HEK293 (cell line): ENCODE data around the gene RAB40C.

Source experiments
- BCL11B ChIP-seq: fragments of 450-650 bp; formaldehyde crosslinking; IDR thresholded peaks from 2 replicates; pipeline ENCODE4 v1.5.1; 2016; ENCODE audit warnings: low read depth, missing biosample characterization, missing genetic modification characterization
- EGR2 ChIP-seq: fragments of 450-650 bp; formaldehyde crosslinking; IDR thresholded peaks from 2 replicates; pipeline ENCODE4 v1.5.1; 2016; ENCODE audit warnings: low read depth, missing biosample characterization, missing genetic modification characterization
- HOXD13 ChIP-seq: sonication (generic); formaldehyde crosslinking; IDR thresholded peaks from 2 replicates; pipeline ENCODE4 v1.8.0; 2022; ENCODE audit warnings: missing genetic modification reagents, borderline replicate concordance
- KLF1 ChIP-seq: fragments of 450-650 bp; formaldehyde crosslinking; IDR thresholded peaks from 2 replicates; pipeline ENCODE4 v1.5.1; 2016; ENCODE audit warnings: missing biosample characterization, missing genetic modification characterization
- KLF8 ChIP-seq: fragments of 450-650 bp; formaldehyde crosslinking; IDR thresholded peaks from 2 replicates; pipeline ENCODE4 v1.5.1; 2016; ENCODE audit warnings: missing biosample characterization, missing genetic modification characterization
- MEIS1 ChIP-seq: sonication (generic); formaldehyde crosslinking; IDR thresholded peaks from 2 replicates; pipeline ENCODE4 v1.8.1; 2022; ENCODE audit warnings: missing genetic modification reagents, mild to moderate bottlenecking, borderline replicate concordance
- REPIN1 ChIP-seq: fragments of 450-650 bp; formaldehyde crosslinking; IDR thresholded peaks from 2 replicates; pipeline ENCODE4 v1.5.1; 2017; ENCODE audit warnings: missing biosample characterization, missing genetic modification characterization, low read depth
- SCRT1 ChIP-seq: fragments of 450-650 bp; formaldehyde crosslinking; IDR thresholded peaks from 2 replicates; pipeline ENCODE4 v1.5.1; 2016; ENCODE audit warnings: missing biosample characterization, missing genetic modification characterization, borderline replicate concordance
- SCRT2 ChIP-seq: fragments of 450-650 bp; formaldehyde crosslinking; IDR thresholded peaks from 2 replicates; pipeline ENCODE4 v1.5.1; 2016; ENCODE audit warnings: missing biosample characterization, missing genetic modification characterization
- SP3 ChIP-seq: fragments of 450-650 bp; formaldehyde crosslinking; IDR thresholded peaks from 2 replicates; pipeline ENCODE4 v1.5.1; 2016; ENCODE audit warnings: missing biosample characterization, missing genetic modification characterization
- ZBTB20 ChIP-seq: fragments of 450-650 bp; formaldehyde crosslinking; IDR thresholded peaks from 2 replicates; pipeline ENCODE4 v1.5.1; 2016; ENCODE audit warnings: missing biosample characterization, missing genetic modification characterization
- ZBTB48 ChIP-seq: fragments of 450-650 bp; formaldehyde crosslinking; IDR thresholded peaks from 2 replicates; pipeline ENCODE4 v1.5.1; 2016; ENCODE audit warnings: missing biosample characterization, missing genetic modification characterization
- ZEB2 ChIP-seq: fragments of 450-650 bp; formaldehyde crosslinking; IDR thresholded peaks from 2 replicates; pipeline ENCODE4 v1.5.1; 2016; ENCODE audit warnings: missing biosample characterization, missing genetic modification characterization
- ZFP41 ChIP-seq: fragments of 450-650 bp; formaldehyde crosslinking; IDR thresholded peaks from 2 replicates; pipeline ENCODE4 v1.5.1; 2016; ENCODE audit warnings: missing biosample characterization, missing genetic modification characterization, borderline replicate concordance
- ZIC2 ChIP-seq: fragments of 450-650 bp; formaldehyde crosslinking; IDR thresholded peaks from 2 replicates; pipeline ENCODE4 v1.5.1; 2016; ENCODE audit warnings: missing biosample characterization, missing genetic modification characterization
- ZNF112 ChIP-seq: fragments of 450-650 bp; formaldehyde crosslinking; IDR thresholded peaks from 2 replicates; pipeline ENCODE4 v1.5.0; 2017; ENCODE audit warnings: missing biosample characterization, missing genetic modification characterization
- ZNF114 ChIP-seq: fragments of 450-650 bp; formaldehyde crosslinking; IDR thresholded peaks from 2 replicates; pipeline ENCODE4 v1.5.0; 2017; ENCODE audit warnings: missing biosample characterization, missing genetic modification characterization
- ZNF140 ChIP-seq: fragments of 450-650 bp; formaldehyde crosslinking; IDR thresholded peaks from 2 replicates; pipeline ENCODE4 v1.5.1; 2016; ENCODE audit warnings: missing biosample characterization, missing genetic modification characterization
- ZNF221 ChIP-seq: fragments of 450-650 bp; formaldehyde crosslinking; IDR thresholded peaks from 2 replicates; pipeline ENCODE4 v1.5.1; 2017; ENCODE audit warnings: missing biosample characterization, missing genetic modification characterization, borderline replicate concordance
- ZNF24 ChIP-seq: fragments of 450-650 bp; formaldehyde crosslinking; IDR thresholded peaks from 2 replicates; pipeline ENCODE4 v1.5.1; 2016; ENCODE audit warnings: missing biosample characterization, missing genetic modification characterization
- ZNF274 ChIP-seq, 2 experiments: fragments of 200-500 bp in 1 of 2; fragments of 450-650 bp in 1 of 2; sonication (Bioruptor generic) in 1 of 2; formaldehyde crosslinking in 1 of 2; IDR thresholded peaks; 2 replicates each; pipeline versions ENCODE4 v1.5.1 to v1.6.1; 2014 to 2016; ENCODE audit warnings: borderline replicate concordance in 1 of 2, inconsistent platforms in 1 of 2, low read length in 1 of 2, missing biosample characterization in 1 of 2, missing genetic modification characterization in 1 of 2
- ZNF292 ChIP-seq: fragments of 450-650 bp; formaldehyde crosslinking; IDR thresholded peaks from 2 replicates; pipeline ENCODE4 v1.5.1; 2016; ENCODE audit warnings: low read depth, missing biosample characterization, missing genetic modification characterization, borderline replicate concordance
- ZNF394 ChIP-seq: fragments of 450-650 bp; formaldehyde crosslinking; IDR thresholded peaks from 2 replicates; pipeline ENCODE4 v1.5.1; 2016; ENCODE audit warnings: missing biosample characterization, missing genetic modification characterization, mild to moderate bottlenecking, moderate library complexity, borderline replicate concordance
- ZNF404 ChIP-seq: fragments of 450-650 bp; formaldehyde crosslinking; IDR thresholded peaks from 2 replicates; pipeline ENCODE4 v1.5.1; 2017; ENCODE audit warnings: missing biosample characterization, missing genetic modification characterization
- ZNF426 ChIP-seq: fragments of 450-650 bp; formaldehyde crosslinking; IDR thresholded peaks from 2 replicates; pipeline ENCODE4 v1.5.1; 2017; ENCODE audit warnings: missing biosample characterization, missing genetic modification characterization, mild to moderate bottlenecking, inconsistent platforms, moderate library complexity
- ZNF549 ChIP-seq: fragments of 450-650 bp; IDR thresholded peaks from 2 replicates; pipeline ENCODE4 v1.5.1; 2018; ENCODE audit warnings: missing biosample characterization, missing genetic modification characterization, mild to moderate bottlenecking, inconsistent platforms, moderate library complexity
- ZNF596 ChIP-seq: fragments of 450-650 bp; IDR thresholded peaks from 2 replicates; pipeline ENCODE4 v1.5.0; 2018; ENCODE audit warnings: missing biosample characterization, mild to moderate bottlenecking, missing genetic modification characterization, moderate library complexity
- ZNF600 ChIP-seq: fragments of 450-650 bp; formaldehyde crosslinking; IDR thresholded peaks from 2 replicates; pipeline ENCODE4 v1.5.1; 2016; ENCODE audit warnings: missing biosample characterization, missing genetic modification characterization
- ZNF626 ChIP-seq: fragments of 450-650 bp; sonication (Bioruptor Pico); formaldehyde crosslinking; IDR thresholded peaks from 2 replicates; pipeline ENCODE4 v1.5.1; 2018; ENCODE audit warnings: missing biosample characterization, missing genetic modification characterization, inconsistent platforms
- ZNF629 ChIP-seq: fragments of 450-650 bp; formaldehyde crosslinking; IDR thresholded peaks from 2 replicates; pipeline ENCODE4 v1.5.1; 2017; ENCODE audit warnings: missing biosample characterization, missing genetic modification characterization
- ZNF664 ChIP-seq: fragments of 450-650 bp; formaldehyde crosslinking; IDR thresholded peaks from 2 replicates; pipeline ENCODE4 v1.5.1; 2016; ENCODE audit warnings: missing biosample characterization, missing genetic modification characterization
- ZNF707 ChIP-seq: fragments of 450-650 bp; formaldehyde crosslinking; IDR thresholded peaks from 2 replicates; pipeline ENCODE4 v1.5.1; 2016; ENCODE audit warnings: missing biosample characterization, missing genetic modification characterization
- ZNF776 ChIP-seq: fragments of 450-650 bp; formaldehyde crosslinking; IDR thresholded peaks from 2 replicates; pipeline ENCODE4 v1.5.0; 2017; ENCODE audit warnings: missing biosample characterization, missing genetic modification characterization, borderline replicate concordance
- TF ChIP-seq, protein P1 (sequence below): fragments of 450-650 bp; formaldehyde crosslinking; IDR thresholded peaks from 2 replicates; pipeline ENCODE4 v1.5.1; 2017; ENCODE audit warnings: missing biosample characterization, missing genetic modification characterization
- TF ChIP-seq, protein P2 (sequence below): fragments of 450-650 bp; IDR thresholded peaks from 2 replicates; pipeline ENCODE4 v1.5.1; 2018; ENCODE audit warnings: missing biosample characterization, missing genetic modification characterization
- TF ChIP-seq, protein P3 (sequence below): fragments of 450-650 bp; formaldehyde crosslinking; IDR thresholded peaks from 2 replicates; pipeline ENCODE4 v1.5.1; 2016; ENCODE audit warnings: missing biosample characterization, missing genetic modification characterization
- TF ChIP-seq, protein P4 (sequence below): fragments of 450-650 bp; formaldehyde crosslinking; optimal IDR thresholded peaks from 2 replicates; pipeline ENCODE3; 2016; ENCODE audit warnings: missing biosample characterization, mild to moderate bottlenecking, missing genetic modification characterization

The RAB40C gene

GRCh38 chr16:559411-560203 lies 30.3 kb upstream of the RAB40C start (continued):
- TF ChIP-seq, protein P1, sequence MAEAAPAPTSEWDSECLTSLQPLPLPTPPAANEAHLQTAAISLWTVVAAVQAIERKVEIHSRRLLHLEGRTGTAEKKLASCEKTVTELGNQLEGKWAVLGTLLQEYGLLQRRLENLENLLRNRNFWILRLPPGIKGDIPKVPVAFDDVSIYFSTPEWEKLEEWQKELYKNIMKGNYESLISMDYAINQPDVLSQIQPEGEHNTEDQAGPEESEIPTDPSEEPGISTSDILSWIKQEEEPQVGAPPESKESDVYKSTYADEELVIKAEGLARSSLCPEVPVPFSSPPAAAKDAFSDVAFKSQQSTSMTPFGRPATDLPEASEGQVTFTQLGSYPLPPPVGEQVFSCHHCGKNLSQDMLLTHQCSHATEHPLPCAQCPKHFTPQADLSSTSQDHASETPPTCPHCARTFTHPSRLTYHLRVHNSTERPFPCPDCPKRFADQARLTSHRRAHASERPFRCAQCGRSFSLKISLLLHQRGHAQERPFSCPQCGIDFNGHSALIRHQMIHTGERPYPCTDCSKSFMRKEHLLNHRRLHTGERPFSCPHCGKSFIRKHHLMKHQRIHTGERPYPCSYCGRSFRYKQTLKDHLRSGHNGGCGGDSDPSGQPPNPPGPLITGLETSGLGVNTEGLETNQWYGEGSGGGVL (tag by site-specific recombination) = peak; percentile 51; the same call in 1 of the 2 replicates
- TF ChIP-seq ZNF24 (tag by site-specific recombination) = no peak
- TF ChIP-seq ZNF114 = no peak
- no peak for TF ChIP-seq EGR2 (tag by site-specific recombination)
- TF ChIP-seq ZNF664 (tag by site-specific recombination) = no peak
- TF ChIP-seq ZIC2 = peak; percentile 73
- no peak for TF ChIP-seq SCRT2 (tag by site-specific recombination)
- no peak for TF ChIP-seq REPIN1 (tag by site-specific recombination)
- TF ChIP-seq, protein P2, sequence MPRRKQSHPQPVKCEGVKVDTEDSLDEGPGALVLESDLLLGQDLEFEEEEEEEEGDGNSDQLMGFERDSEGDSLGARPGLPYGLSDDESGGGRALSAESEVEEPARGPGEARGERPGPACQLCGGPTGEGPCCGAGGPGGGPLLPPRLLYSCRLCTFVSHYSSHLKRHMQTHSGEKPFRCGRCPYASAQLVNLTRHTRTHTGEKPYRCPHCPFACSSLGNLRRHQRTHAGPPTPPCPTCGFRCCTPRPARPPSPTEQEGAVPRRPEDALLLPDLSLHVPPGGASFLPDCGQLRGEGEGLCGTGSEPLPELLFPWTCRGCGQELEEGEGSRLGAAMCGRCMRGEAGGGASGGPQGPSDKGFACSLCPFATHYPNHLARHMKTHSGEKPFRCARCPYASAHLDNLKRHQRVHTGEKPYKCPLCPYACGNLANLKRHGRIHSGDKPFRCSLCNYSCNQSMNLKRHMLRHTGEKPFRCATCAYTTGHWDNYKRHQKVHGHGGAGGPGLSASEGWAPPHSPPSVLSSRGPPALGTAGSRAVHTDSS = no peak
- no peak for TF ChIP-seq ZEB2 (tag by site-specific recombination)
- no peak for TF ChIP-seq ZNF221 (tag by site-specific recombination)
- no peak for TF ChIP-seq ZNF394 (tag by site-specific recombination)
- TF ChIP-seq HOXD13 (CRISPR knock-in tag) = no peak
- TF ChIP-seq ZNF600 = peak; percentile 84
- TF ChIP-seq ZBTB20 (tag by site-specific recombination) = peak; percentile 64; the same call in 1 of the 2 replicates
- no peak for TF ChIP-seq ZNF426 (tag by site-specific recombination)
- TF ChIP-seq ZNF404 = no peak
- no peak for TF ChIP-seq SCRT1 (tag by site-specific recombination)
- TF ChIP-seq ZFP41 = no peak
- TF ChIP-seq, protein P3, sequence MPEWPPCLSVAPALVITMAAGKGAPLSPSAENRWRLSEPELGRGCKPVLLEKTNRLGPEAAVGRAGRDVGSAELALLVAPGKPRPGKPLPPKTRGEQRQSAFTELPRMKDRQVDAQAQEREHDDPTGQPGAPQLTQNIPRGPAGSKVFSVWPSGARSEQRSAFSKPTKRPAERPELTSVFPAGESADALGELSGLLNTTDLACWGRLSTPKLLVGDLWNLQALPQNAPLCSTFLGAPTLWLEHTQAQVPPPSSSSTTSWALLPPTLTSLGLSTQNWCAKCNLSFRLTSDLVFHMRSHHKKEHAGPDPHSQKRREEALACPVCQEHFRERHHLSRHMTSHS = no peak
- no peak for TF ChIP-seq ZNF626 (tag by site-specific recombination)
- no peak for TF ChIP-seq ZBTB48 (tag by site-specific recombination)
- no peak for TF ChIP-seq ZNF549 (tag by site-specific recombination)
- TF ChIP-seq ZNF140 = no peak
- TF ChIP-seq ZNF707 (tag by site-specific recombination) = no peak
- no peak for TF ChIP-seq BCL11B (tag by site-specific recombination)
- TF ChIP-seq, protein P4, sequence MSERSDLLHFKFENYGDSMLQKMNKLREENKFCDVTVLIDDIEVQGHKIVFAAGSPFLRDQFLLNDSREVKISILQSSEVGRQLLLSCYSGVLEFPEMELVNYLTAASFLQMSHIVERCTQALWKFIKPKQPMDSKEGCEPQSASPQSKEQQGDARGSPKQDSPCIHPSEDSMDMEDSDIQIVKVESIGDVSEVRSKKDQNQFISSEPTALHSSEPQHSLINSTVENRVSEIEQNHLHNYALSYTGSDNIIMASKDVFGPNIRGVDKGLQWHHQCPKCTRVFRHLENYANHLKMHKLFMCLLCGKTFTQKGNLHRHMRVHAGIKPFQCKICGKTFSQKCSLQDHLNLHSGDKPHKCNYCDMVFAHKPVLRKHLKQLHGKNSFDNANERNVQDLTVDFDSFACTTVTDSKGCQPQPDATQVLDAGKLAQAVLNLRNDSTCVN = peak; percentile 16
- TF ChIP-seq ZNF776 (tag by site-specific recombination) = no peak
- no peak for TF ChIP-seq ZNF112 (tag by site-specific recombination)
- no peak for TF ChIP-seq KLF8 (tag by site-specific recombination)
- no peak for TF ChIP-seq ZNF274 (IDR thresholded peaks at IDR 0.05; ENCODE audit: low read length)
- no peak for TF ChIP-seq ZNF274 (tag by site-specific recombination; IDR thresholded peaks at IDR 0.05; ENCODE audit: borderline replicate concordance)
- TF ChIP-seq ZNF596 (tag by site-specific recombination) = no peak
- TF ChIP-seq ZNF629 (tag by site-specific recombination) = no peak
- 0 out of 2 replicates have a peak, but pooled peaks have one; percentile 39 for TF ChIP-seq SP3 (tag by site-specific recombination)
- TF ChIP-seq ZNF292 (tag by site-specific recombination) = no peak
- no peak for TF ChIP-seq MEIS1 (CRISPR knock-in tag)
- no peak for TF ChIP-seq KLF1 (tag by site-specific recombination)
